WTC11 (cell line): ENCODE data around the gene GLE1.

Experiments
- AFF4 ChIP-seq: sonication (generic); formaldehyde crosslinking; IDR thresholded peaks from 2 replicates; pipeline ENCODE4 v1.8.1; 2023; ENCODE audit warnings: mild to moderate bottlenecking, missing genetic modification reagents, borderline replicate concordance
- ATF3 ChIP-seq: sonication (generic); formaldehyde crosslinking; conservative IDR thresholded peaks from 2 replicates; pipeline ENCODE4 v1.8.1; 2022; ENCODE audit warnings: mild to moderate bottlenecking, missing genetic modification reagents
- CBFB ChIP-seq: sonication (generic); formaldehyde crosslinking; IDR thresholded peaks from 2 replicates; pipeline ENCODE4 v1.8.1; 2022; ENCODE audit warnings: mild to moderate bottlenecking, low read depth, missing genetic modification reagents
- CTCF ChIP-seq: fragments of 200-600 bp; IDR thresholded peaks from 2 replicates; pipeline ENCODE4 v1.8.0; 2022; ENCODE audit warnings: antibody characterized with exemption
- JUN ChIP-seq: sonication (generic); formaldehyde crosslinking; IDR thresholded peaks from 2 replicates; pipeline ENCODE4 v1.8.0; 2023; ENCODE audit warnings: mild to moderate bottlenecking, missing genetic modification reagents
- KAT7 ChIP-seq: sonication (generic); formaldehyde crosslinking; IDR thresholded peaks from 2 replicates; pipeline ENCODE4 v1.8.1; 2023; ENCODE audit warnings: missing genetic modification reagents, mild to moderate bottlenecking, borderline replicate concordance
- MAX ChIP-seq: sonication (generic); formaldehyde crosslinking; IDR thresholded peaks from 2 replicates; pipeline ENCODE4 v1.8.0; 2022; ENCODE audit warnings: mild to moderate bottlenecking, missing genetic modification reagents
- NR1H2 ChIP-seq: sonication (generic); formaldehyde crosslinking; IDR thresholded peaks from 2 replicates; pipeline ENCODE4 v1.9.0; 2021; ENCODE audit warnings: mild to moderate bottlenecking, moderate library complexity, missing genetic modification reagents
- NR2C2 ChIP-seq: sonication (generic); formaldehyde crosslinking; IDR thresholded peaks from 2 replicates; pipeline ENCODE4 v1.8.0; 2022; ENCODE audit warnings: mild to moderate bottlenecking, missing genetic modification reagents
- NR3C1 ChIP-seq: sonication (generic); formaldehyde crosslinking; conservative IDR thresholded peaks from 2 replicates; pipeline ENCODE4 v1.8.1; 2023; ENCODE audit warnings: low read depth, mild to moderate bottlenecking, missing genetic modification reagents
- PREB ChIP-seq: sonication (generic); formaldehyde crosslinking; IDR thresholded peaks from 2 replicates; pipeline ENCODE4 v1.8.1; 2022; ENCODE audit warnings: mild to moderate bottlenecking, missing genetic modification reagents, moderate library complexity, borderline replicate concordance
- SMAD3 ChIP-seq: sonication (generic); formaldehyde crosslinking; IDR thresholded peaks from 2 replicates; pipeline ENCODE4 v1.8.0; 2022; ENCODE audit warnings: missing genetic modification reagents, mild to moderate bottlenecking, borderline replicate concordance
- SMAD4 ChIP-seq: sonication (generic); formaldehyde crosslinking; IDR thresholded peaks from 2 replicates; pipeline ENCODE4 v1.8.0; 2022; ENCODE audit warnings: mild to moderate bottlenecking, missing genetic modification reagents

- TF ChIP-seq CTCF (no peak), NR3C1 (CRISPR knock-in tag) (no peak), SMAD3 (CRISPR knock-in tag) (no peak), MAX (CRISPR knock-in tag) (no peak), ATF3 (CRISPR knock-in tag) (no peak), PREB (CRISPR knock-in tag) (no peak), NR1H2 (CRISPR knock-in tag) (no peak), JUN (CRISPR knock-in tag) (no peak), SMAD4 (CRISPR knock-in tag) (no peak), NR2C2 (CRISPR knock-in tag) (no peak), AFF4 (CRISPR knock-in tag) (no peak), KAT7 (CRISPR knock-in tag) (no peak), CBFB (CRISPR knock-in tag) (no peak)
Measured at GRCh38 chr9:128565578-128565977, 61.1 kb downstream of the GLE1 start.
